ENCODE results near the gene MEGF8.
A peak's percentile ranks its signal among the peaks of the same experiment; 100 is the strongest.

The MEGF8 gene

DNA sequence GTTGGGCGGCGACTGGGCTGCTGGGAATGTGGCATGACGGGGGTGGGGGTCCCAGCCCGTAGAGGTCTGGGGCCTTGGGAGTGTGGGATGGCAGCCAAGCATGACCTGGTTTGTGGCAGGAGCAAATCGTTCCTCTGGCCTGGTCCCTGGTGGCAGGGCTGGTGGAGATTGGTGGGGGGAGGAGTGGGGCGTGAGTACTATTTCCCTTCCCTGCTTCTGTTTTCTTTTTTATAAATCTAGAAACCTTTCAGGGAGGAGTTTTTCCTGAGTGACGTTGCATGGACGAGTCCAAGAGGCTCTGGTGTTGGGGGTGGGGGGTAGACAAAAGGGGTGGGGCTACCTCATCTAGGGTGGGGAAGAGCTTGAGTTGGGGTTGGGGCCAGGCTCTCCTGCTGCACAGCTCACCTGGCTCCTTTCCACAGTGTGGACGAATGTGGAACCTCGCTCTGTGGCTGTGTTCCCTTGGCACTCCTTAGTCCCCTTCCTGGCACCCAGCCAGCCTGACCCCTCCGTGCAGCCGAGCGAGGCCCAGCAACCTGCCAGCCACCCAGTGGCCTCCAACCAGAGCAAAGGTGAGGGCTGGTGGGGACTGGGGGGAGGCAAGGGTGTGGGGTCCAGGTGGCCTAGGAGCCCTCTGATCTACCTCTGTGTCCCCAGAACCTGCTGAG lies 39.0 kb upstream of the MEGF8 start:
- peak in 1 of 2 experiments; percentile 17 for DNase-seq

DNA sequence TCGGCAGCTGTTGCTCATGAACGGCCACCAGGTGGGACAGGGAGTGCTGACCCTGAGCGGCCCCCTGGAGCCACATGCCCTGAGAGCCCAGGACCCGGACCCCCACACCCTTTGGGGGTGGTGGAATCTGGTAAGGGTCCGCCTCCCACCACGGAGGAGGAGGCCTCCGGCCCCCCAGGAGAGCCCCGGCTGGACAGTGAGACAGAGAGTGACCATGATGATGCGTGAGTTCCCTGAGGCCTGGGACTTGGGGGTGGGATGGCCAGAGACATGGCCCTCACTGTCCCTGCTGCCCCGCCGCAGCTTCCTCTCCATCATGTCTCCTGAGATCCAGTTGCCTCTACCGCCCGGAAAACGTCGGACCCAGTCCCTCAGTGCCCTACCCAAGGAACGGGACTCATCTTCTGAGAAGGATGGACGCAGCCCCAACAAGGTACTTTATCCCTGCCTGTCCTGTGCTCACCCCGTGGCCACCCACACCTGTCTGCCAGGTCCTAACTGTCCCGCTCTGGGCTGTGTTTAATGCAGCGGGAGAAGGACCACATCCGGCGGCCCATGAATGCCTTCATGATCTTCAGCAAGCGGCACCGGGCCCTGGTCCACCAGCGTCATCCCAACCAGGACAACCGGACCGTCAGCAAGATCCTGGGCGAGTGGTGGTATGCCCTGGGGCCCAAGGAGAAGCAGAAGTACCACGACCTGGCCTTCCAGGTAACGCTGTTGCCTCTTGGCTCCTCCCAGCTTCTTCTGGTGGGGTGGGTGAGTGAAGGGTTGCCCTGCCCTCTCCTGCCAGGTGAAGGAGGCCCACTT lies 38.2 kb upstream of the MEGF8 start:
- DNase-seq = no peak

DNA sequence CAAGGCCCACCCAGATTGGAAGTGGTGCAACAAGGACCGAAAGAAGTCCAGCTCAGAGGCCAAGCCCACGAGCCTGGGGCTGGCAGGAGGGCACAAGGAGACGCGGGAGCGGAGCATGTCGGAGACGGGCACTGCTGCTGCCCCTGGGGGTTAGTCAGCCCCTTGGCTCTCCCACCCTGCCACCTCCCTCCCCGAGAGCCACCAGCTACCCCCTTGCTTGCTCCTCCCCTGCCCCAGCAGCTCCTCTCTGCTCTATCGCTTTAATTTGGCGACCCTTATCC lies 37.7 kb upstream of the MEGF8 start:
- no peak for DNase-seq

DNA sequence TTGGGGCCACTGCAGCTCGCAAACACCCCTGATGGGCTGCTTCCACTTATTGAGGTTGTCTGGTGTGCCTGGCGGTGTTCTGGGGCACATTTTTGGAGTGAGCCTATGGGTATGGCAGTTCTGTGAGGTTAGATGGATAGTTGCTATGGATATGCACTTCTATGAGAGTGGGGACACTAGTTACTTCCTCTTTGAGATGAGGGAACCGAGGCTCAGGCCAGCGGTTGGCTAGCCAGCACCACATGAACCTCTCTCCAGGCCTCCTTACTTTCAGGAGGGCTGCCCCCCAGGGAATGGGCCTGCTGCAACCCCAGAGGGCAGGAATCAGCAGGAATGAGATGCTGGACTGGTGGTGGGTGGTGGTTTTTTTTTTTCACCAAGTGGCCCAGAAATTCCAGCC lies 37.0 kb upstream of the MEGF8 start:
- DNase-seq = no peak

DNA sequence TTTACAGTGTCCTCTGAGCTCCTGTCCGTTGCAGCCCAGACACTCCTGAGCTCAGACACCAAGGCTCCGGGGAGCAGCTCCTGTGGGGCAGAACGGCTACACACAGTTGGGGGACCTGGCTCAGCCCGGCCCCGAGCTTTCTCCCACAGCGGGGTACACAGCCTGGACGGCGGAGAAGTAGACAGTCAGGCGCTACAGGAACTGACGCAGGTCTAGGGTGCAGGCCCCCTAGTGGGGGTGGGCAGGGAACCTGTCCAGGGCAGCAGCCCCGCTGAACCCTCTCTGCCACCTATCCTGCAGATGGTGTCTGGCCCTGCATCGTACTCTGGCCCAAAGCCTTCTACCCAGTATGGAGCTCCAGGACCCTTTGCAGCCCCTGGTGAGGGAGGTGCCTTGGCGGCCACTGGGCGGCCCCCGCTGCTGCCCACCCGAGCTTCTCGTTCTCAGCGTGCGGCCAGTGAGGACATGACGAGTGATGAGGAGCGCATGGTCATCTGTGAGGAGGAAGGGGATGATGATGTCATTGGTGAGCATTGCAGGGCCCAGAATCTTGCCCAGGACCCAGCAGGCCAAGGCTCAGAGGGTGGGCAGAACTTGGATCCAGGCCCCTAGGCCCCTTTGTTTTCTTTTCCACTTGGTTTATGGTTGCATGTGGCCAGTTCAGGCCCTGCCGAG lies 36.4 kb upstream of the MEGF8 start:
- no peak for DNase-seq

DNA sequence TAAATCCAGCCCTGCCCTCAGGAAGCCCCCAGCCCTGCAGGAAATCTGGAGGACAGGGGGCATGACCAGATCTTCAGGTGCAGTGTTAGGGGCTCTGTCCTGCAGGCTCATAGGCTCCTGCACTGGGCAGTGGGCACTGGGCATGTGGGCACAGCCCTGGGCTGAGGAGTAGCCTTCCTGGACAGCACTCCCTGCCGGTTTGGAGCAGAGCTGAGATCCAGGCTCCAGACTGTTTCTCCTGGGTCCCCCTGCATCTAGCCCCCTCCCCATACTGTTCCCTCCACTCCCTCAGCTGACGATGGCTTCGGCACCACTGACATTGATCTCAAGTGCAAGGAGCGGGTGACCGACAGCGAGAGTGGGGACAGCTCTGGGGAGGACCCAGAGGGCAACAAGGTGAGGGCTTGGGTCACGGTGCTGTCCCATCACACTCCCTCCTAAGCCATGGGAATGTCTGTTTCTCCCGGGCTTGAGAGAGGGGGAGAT lies 35.8 kb upstream of the MEGF8 start:
- DNase-seq = no peak

DNA sequence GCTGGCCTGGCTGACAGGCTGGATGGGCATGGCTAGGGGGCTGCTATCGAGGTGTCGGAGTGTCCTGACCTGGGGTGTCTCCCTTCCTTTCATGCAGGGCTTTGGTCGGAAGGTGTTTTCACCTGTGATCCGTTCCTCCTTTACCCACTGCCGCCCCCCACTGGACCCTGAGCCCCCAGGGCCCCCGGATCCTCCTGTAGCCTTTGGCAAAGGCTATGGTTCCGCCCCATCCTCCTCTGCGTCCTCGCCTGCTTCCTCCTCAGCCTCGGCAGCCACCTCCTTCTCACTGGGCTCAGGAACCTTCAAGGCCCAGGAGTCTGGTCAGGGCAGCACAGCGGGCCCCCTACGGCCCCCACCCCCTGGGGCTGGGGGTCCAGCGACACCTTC lies 35.3 kb upstream of the MEGF8 start:
- no peak for DNase-seq

DNA sequence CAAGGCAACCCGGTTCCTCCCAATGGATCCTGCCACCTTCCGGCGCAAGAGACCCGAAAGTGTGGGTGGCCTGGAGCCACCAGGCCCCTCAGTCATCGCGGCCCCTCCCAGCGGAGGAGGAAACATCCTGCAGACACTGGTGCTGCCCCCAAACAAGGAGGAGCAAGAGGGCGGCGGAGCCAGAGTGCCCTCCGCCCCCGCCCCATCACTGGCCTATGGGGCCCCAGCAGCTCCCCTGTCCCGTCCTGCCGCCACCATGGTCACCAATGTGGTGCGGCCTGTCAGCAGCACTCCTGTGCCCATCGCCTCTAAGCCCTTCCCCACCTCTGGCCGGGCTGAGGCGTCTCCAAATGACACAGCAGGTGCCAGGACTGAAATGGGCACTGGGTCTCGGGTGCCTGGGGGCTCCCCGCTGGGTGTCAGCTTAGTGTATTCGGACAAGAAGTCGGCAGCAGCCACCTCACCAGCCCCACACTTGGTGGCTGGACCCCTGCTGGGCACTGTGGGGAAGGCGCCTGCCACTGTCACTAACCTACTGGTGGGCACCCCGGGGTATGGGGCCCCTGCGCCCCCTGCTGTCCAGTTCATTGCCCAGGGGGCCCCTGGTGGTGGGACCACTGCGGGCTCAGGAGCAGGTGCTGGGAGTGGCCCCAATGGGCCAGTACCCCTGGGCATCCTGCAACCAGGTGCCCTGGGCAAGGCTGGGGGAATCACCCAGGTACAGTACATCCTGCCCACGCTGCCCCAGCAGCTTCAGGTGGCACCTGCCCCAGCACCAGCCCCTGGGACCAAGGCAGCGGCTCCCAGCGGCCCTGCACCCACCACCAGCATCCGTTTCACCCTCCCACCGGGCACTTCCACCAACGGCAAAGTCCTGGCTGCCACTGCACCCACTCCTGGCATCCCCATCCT lies 34.7 kb upstream of the MEGF8 start:
- DNase-seq = no peak

DNA sequence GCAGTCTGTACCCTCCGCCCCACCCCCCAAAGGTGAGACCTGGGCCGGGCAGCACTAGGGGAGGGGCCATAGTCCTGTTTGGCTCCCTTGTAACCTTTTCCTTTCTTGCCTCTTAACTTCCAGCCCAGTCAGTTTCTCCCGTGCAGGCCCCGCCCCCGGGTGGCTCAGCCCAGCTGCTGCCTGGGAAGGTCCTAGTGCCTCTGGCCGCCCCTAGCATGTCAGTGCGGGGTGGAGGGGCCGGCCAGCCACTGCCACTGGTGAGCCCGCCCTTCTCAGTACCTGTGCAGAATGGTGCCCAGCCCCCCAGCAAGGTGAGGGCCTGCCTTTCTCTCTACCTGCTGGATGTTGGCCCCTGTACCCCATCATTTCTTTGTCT lies 34.0 kb upstream of the MEGF8 start:
- DNase-seq = no peak

DNA sequence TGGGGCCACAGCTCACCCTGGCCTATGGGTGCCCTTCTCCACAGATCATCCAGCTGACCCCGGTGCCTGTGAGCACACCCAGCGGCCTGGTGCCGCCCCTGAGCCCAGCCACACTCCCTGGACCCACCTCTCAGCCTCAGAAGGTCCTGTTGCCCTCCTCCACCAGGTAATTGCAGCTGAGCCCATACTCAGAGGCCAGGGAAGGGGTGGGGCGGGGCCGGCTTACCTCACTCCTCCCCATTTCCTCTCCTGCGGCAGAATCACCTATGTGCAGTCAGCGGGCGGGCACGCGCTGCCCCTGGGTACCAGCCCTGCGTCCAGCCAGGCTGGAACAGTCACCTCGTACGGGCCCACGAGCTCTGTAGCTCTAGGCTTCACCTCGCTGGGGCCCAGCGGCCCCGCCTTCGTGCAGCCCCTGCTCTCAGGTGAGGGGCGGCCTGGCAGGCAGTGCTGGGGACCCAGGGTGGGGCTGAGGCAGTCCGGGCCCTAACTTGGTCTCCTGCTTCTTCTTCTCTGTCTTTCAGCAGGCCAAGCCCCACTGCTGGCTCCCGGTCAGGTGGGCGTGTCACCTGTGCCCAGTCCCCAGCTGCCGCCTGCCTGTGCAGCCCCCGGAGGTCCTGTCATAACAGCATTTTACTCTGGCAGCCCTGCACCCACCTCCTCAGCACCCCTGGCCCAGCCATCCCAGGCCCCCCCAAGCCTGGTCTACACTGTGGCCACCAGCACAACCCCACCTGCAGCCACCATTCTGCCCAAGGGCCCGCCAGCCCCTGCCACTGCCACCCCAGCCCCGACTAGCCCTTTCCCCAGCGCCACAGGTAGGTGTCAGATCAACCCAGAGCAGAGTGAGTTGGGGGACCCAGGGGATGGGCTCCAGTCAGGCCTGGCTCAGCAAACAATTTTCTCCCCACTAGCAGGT lies 33.1 kb upstream of the MEGF8 start:
- DNase-seq = no peak

DNA sequence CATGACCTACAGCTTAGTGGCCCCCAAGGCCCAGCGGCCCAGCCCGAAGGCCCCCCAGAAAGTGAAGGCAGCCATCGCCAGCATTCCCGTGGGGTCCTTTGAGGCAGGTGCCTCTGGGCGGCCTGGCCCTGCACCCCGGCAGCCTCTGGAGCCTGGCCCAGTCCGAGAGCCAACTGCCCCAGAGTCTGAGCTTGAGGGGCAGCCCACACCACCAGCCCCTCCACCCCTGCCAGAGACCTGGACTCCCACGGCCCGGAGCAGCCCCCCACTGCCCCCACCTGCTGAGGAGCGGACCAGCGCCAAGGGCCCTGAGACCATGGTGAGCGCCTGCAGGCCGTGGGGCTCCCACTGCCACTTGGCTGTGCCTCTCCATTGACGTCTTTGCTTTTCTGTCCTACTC lies 32.5 kb upstream of the MEGF8 start:
- DNase-seq = no peak

DNA sequence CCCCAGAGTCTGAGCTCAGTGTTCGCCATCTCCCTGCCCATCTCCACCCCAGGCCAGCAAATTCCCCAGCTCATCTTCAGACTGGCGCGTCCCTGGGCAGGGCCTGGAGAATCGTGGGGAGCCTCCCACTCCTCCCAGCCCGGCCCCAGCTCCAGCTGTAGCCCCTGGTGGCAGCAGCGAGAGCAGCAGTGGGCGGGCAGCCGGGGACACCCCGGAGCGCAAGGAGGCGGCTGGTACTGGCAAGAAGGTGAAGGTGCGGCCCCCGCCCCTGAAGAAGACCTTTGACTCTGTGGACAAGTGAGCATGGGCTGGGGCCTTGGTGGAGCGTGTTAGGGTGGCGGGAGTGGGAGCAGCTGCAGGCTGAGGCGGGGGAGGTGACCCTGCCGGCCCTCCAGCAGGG lies 31.9 kb upstream of the MEGF8 start:
- DNase-seq = no peak

DNA sequence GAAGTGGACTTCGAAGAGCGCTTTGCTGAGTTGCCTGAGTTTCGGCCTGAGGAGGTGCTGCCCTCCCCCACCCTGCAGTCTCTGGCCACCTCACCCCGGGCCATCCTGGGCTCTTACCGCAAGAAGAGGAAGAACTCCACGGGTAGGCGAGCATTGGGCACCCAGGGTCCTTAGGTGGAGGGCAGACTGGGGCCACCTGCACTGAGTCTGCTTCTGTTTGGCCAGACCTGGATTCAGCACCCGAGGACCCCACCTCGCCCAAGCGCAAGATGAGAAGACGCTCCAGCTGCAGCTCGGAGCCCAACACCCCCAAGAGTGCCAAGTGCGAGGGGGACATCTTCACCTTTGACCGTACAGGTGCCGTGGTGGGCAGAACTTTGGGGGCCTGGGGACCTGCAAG lies 31.5 kb upstream of the MEGF8 start:
- no peak for DNase-seq

DNA sequence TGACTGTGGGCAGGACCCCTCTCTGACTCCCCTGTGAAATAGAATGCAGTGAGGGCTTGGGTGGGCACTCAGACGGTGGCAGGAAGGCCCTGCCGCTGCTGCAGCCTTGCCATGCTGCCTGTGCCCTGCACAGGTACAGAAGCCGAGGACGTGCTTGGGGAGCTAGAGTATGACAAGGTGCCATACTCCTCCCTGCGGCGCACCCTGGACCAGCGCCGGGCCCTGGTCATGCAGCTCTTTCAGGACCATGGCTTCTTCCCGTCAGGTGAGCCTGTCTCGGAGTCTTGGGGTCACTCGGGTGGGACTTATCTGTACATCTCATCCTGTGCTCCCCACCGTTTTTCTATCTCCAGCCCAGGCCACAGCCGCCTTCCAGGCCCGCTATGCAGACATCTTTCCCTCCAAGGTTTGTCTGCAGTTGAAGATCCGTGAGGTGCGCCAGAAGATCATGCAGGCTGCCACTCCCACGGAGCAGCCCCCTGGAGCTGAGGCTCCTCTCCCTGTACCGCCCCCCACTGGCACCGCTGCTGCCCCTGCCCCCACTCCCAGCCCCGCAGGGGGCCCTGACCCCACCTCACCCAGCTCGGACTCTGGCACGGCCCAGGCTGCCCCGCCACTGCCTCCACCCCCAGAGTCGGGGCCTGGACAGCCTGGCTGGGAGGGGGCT lies 30.8 kb upstream of the MEGF8 start:
- DNase-seq = no peak

DNA sequence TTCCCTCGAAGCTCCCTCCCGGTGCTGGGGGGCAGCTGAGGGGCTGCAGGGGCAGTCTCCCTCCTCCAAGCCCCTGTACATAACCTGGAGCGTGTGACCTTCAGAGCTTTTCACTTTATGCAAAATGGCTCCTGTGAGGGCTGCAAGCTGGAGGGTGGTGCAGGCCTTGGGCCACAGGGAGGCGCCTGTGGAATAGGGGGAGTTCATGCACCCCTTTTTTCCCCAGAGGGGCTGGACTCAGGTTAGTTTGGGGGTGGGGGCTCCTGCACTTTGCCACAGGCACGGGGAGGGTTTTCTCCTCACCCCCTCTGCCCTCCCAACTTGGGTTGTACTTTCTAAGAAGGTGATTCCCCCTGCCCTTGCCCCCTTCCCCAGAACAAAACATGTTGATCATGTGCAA lies 30.1 kb upstream of the MEGF8 start:
- no peak for DNase-seq

DNA sequence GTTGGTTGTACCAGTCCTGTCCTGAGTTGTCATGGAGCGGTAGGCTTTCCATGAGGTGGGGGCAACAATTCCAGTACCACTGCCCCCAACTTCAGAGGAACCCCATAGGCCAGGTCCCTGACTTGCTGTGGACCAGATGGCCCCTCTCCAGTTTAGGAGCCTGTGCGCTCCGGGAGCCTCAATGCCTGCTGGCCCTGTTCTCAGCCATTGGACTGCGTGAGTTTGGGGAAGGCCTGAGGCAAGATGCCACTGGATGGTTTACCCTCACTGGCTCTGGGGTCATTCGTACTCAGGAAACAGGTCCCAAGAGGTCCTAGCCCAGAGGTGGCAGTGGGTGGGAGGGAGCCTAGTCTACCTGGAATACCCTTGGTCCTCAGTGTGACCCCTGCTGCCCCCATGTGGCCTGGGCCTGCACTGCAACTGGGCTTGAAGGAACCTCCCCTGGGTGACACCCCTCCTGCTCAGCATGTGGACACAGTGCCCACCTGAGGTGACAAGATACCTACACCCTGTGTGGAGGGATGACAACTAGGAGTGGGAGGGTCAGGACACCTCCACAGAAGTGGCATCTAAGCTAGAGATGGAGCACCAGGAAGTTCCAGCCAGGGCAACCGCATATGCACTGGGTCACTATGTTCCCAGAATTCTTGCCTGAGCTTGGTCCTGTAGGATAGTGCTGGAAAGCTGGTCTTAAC lies 29.5 kb upstream of the MEGF8 start:
- peak in 1 of 2 experiments; percentile 55 for DNase-seq

DNA sequence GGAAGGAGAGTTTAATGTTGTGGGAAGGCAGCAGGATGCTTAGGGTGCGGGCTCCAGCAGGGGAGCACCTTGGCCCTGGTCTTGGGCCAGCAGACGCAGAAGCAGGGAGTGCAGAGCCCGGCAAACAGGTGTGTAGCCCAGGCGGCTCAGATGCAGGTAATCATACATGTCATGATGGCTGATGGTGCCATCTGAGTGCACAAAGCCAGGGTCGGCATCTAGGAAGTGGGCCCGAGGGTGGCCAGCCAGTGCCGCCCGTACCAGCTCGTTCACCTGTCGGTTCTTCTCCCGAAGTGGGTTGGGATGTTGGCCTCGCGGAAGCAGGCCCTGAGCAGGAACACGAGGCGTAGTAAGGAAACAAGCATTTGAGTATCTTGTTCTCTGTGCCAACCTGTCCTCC lies 28.4 kb upstream of the MEGF8 start:
- DNase-seq = no peak

DNA sequence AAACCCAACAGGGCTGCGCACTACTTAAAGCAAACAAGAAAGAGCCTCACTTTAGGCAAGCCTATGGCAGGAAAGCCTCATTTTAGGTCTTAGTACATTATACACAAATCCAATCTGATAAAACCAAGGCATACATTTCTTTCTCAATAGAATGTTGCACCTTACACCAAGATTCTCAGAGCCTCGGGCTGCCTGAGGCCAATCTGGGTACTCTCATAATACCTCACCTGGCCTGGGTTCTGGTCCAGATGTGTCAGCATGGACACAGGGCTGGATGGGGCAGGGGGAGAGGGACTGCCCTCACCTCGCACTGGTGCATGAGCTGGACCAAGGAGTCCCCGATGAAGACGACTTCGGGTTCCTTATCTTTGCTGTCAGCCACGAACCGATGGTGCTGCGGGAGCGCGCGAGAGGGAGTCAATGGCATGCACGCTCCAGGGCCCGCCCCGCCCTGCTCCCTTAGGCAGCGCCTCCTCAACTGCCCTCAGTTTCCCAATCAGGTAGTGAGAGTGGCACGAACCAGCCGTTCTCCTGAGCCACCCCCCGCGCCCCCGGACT lies 23.7 kb upstream of the MEGF8 start, which contains the start of gene PRR19:
TSS of gene PRR19 (plus strand) at position 487 of the 558 bp plus-strand sequence. CDS start 7,453 bp downstream, outside the sequence.
- DNase-seq = no peak

DNA sequence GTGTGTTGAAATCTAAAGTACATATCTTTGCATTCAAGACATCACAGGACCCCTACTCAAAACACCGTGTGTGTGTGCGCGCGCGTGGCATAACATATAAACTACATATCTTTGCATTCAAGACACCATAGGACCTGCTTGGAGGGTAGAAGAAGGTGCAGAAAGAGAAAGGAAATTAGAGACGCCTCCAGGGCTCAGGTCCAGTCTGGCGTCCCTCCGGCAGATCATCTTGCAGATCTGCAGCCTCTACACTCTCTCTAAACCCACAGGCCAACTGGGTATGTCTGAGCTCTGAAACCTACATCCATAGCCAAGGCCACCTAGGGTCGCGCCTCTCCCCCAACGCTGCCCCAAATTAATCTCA lies 22.4 kb upstream of the MEGF8 start:
- DNase-seq = no peak

DNA sequence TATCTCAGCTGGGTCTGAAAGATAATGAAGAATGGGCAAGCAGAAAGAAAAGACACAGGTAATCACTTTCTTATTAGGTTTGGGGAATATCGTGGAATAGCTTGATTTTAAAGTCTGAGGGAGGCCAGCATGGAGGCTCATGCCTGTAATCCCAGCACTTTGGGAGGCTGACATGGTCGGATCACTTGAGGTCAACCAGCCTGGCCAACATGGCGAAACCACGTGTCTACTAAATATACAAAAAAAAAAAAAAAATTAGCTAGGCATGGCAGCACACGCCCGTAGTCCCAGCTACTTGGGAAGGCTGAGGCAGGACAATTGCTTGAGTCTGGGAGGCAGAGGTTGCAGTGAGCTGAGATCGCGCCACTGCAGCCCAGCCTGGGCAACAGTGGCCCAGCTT lies 21.6 kb upstream of the MEGF8 start:
- DNase-seq = no peak

Measured in cerebellar nuclear complex (tissue), 1 donor.